Metanephros (tissue), 2 donors: ENCODE measurements around the gene DEDD. TPM values are rescaled to one million over a fixed set of nuclear protein-coding genes. Genes with fewer than 3 reads are reported as not detected.

Experiments used
- small RNA-seq: library from RNA; depleted of rRNA; stranded (forward); fragments of <200 nt; gene quantifications from one replicate; pipeline ENCODE3, GENCODE V24; 2014; ENCODE audit warnings: low replicate concordance
- total RNA-seq: library from RNA; depleted of rRNA; stranded (reverse); fragments of >200 nt; gene quantifications from one replicate; pipeline ENCODE4 v1.2.3, GENCODE V29; 2014

Gene DEDD, protein sequence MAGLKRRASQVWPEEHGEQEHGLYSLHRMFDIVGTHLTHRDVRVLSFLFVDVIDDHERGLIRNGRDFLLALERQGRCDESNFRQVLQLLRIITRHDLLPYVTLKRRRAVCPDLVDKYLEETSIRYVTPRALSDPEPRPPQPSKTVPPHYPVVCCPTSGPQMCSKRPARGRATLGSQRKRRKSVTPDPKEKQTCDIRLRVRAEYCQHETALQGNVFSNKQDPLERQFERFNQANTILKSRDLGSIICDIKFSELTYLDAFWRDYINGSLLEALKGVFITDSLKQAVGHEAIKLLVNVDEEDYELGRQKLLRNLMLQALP
- total RNA-seq = 22.9 TPM

DNA sequence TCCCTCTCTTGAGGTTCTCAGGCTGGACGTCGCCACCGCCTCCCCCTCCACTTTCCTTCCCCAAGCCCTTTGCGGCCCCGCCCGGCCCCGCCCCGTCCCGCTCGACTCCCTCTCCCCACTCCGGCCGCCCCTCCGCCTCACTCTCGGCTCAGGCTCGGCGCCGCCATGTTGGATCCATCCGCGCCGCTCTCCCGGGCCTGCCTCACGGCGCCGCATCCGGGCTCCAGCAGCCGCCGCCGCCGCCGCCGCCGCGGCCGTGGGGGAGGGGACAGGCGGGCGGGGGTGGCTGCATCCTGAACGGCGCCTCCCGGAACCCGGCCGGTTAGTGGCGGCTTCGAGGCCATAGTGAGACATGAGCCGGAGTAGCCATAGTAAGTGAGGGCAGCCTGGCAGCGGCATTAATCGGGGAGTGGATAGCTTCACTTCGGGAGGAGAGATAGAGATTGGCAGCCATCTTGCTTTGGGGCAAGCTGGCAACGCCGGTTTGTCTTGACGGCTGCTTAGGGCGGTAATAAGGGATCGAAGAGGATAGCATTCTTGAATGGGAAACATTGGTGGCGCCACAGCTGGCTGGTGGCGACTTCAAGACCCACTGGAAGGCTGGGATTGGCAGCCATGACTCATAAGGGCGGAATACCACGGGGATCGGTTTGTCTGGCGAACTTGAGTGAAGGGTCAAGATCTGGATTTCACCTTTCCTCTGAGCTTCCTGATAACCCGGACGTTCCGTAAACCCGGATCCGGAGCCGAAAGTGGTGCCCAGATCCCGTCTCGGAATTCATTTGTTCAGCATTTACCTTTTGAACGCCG is at the start of gene DEDD:
Gene DEDD (minus strand): TSS at position 258 of the 810 bp plus-strand sequence. CDS start 8,205 bp downstream, outside the sequence.

DNA sequence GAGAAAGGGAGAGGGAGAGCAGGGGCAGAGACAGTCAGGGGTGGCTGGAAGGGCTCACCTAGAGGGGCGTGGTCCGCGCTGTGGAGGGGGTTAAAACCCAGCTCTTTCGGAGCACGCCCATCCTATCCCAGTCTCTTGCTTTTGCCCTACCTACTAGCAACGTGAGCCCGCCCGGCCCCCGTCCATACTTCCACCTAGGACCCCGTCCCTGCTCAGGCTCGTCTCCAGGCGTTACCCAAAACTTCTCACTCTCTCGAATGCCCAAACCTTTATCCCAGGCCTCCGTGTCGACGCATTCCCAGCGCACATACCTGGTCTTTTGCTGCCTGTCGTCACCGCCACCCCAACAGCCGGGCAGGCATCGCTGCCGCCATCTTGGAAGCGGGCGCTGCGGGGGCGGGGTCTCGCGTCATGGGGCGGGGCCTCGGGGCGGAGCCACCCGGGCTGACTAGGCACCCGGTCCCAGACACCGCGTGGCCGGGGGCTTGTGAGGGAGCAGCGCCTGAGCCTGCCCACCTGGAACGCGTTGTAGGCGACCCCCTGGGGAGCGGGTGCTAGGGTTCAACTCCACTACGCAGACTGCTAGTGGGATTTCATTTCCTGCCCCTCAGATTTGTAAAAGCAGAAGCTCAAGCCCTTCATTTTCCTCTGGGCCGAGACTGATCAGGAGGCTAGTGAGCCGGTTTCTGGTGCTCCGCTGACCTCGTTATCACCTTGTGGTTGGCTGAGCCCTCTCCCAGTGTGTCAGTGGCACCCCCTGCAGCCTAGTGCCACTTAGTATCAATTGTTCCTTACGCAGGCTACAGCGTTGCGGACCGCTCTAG is 44.9 kb upstream of the DEDD start, which contains the start of gene B4GALT3:
Gene B4GALT3 (minus strand): TSS at position 396 of the 824 bp plus-strand sequence. CDS start 1,447 bp downstream, outside the sequence.

DNA sequence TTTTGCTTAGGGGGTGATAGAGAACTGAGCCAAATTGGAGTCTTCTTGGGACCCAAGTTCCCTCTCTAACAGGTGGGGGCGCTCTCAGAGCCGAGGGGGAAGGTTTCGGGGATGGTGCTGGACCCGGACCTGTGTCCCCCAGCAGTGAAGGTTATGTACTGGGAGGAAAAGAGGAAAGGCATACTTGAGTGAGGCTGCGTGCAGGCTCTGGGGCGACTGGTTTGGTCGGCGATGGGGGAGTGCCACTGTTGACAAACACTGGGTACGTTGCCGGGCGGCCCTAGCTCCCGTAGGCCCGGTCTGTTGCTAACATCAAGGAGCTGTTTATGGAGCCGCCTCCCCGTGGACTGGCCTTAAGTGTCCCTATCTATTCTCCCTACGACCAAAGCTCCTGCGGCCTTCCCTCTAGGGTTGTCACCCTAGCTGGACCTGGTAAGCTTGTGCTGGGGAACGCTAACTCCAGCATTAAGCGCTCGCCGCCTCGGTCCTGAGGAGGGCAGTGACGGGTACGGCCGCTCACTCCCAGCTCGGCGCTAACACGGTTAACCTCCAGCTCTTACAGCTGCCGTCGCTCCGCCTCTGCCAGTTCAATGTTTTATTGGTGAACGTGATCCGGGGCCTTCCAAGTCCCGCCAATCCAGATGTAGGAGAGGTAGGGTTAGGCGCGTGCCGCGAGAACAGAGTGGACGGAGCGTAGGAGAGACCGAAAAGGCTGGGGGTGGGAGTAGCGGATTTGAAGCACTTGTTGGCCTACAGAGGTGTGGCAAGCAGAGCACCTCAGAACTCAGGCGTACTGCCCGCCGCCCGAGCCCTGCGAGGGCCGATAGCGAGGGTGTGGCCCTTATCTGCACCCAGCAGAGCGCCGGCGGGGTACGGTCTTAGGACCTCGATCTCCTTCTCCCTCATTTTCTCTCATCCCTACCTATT is 33.5 kb upstream of the DEDD start, which contains the start of gene PPOX:
Gene PPOX (plus strand): TSS at position 685 of the 927 bp plus-strand sequence. CDS start 422 bp downstream, outside the sequence.

DNA sequence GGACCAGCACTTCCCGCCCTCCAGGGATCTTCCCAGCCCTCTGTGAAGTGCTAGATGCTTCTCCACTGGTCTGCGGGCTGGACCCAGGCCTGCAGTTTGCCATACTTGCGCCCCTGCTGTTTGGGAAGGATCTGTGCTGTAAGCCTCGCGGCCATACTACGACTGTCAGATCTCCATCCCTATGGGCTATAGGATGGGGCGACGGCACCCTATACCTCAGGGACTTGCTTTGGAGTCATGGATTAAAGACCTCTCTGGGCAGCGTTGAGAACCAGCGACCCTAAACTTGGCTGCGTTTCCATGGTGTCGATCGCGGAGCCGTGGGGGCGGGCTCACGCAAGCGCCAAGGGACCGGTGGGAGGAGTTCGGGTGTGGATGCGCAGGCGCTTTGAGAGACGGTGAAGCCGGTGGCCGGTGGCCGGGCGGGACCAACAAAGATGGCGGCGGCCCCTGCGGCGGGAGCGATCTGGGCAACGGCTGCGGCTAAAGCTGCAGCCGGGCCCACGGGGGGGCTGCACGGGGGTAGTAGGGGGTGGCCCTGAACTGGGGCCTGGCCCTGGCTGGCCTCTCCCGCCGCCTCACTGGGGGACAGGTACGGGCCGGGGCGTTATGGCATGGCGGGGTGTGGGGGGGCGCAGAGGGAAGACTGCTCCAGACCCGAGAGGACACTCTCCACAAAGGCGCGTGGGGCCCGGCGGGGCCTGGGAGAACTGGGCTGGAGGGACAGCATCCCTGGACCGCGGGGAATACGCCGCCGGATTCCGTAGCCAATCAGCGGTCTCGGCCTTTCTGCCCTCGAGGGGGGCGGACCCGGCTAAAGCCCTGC is 26.8 kb upstream of the DEDD start, which contains the start of gene USP21:
Gene USP21 (plus strand): TSS at position 414 of the 826 bp plus-strand sequence. CDS start 1,141 bp downstream, outside the sequence.

DNA sequence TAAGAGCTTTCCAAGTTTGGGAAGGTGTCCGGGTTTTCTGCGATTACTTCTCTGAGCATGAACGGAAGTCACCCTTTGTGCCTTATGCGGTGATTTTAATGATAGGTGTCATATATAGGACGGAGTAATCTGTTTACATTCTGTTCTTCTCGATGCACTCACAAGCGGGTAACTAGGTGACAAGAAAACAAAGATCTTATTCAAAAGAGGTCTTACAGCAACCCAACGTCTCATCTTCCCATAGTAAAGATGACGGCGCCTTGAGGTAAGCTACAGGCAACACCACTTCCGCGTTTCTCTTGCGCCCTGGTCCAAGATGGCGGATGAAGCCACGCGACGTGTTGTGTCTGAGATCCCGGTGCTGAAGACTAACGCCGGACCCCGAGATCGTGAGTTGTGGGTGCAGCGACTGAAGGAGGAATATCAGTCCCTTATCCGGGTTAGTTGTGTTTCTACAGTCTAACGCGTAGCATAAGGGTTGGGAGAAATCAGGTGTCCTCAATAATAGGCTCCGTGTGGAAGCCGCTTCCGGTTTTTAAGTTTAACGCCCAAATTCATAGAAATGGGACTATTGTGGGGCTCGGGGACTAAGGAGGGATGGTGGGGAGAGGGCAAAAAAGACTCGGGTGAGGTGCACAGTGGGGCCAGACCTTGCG is 21.3 kb upstream of the DEDD start, which contains the start of gene UFC1:
Gene UFC1 (plus strand): TSS at position 297 of the 656 bp plus-strand sequence. CDS start 20 bp downstream, at position 317.

DNA sequence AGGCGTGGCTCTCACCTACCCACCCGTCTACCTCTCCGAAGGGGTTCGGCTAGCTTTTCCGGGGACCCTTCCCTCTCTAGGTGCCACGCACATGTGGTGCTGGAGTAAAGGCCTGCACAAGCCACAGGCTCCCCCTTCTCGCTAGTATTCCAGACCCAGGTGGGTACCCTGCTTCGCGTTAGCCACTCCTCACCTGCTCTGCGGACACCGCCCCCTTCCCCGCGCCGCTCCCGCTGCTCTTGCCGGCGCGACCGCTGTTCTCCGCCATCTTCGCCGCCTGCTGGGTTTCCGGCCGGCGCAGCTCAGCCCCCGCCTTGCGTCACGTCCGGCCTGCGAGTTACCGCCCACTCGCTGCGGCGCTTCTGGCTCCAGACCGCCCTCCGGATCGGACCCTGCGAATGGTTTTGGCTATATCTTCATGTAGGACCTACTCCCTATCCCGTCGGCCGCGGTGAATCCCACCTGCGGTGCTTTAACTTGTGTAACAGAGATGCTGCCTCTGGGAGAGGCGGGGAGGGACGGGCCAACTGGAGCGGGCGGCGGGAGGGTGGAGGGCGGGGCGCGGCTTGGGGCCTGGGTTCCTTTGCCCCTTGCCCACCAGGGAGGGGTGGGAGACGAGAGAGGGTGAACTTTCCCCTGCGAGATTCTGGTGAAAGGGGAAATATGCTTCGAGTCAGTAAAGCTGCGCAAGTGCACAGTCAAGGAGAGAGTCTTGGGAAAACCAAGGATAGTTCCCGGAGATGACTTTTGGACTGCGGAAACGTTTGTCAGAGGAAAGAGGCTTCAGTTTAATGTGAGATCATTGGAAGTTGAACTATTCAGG is 14.5 kb downstream of the DEDD start, which contains the start of the genes NIT1 and PFDN2:
Gene NIT1 (plus strand): TSS at position 347 of the 823 bp plus-strand sequence. CDS start 72 bp downstream, at position 419.
Gene PFDN2 (minus strand): TSS at position 279 of the 823 bp plus-strand sequence. CDS start 11 bp downstream, at position 268.

DNA sequence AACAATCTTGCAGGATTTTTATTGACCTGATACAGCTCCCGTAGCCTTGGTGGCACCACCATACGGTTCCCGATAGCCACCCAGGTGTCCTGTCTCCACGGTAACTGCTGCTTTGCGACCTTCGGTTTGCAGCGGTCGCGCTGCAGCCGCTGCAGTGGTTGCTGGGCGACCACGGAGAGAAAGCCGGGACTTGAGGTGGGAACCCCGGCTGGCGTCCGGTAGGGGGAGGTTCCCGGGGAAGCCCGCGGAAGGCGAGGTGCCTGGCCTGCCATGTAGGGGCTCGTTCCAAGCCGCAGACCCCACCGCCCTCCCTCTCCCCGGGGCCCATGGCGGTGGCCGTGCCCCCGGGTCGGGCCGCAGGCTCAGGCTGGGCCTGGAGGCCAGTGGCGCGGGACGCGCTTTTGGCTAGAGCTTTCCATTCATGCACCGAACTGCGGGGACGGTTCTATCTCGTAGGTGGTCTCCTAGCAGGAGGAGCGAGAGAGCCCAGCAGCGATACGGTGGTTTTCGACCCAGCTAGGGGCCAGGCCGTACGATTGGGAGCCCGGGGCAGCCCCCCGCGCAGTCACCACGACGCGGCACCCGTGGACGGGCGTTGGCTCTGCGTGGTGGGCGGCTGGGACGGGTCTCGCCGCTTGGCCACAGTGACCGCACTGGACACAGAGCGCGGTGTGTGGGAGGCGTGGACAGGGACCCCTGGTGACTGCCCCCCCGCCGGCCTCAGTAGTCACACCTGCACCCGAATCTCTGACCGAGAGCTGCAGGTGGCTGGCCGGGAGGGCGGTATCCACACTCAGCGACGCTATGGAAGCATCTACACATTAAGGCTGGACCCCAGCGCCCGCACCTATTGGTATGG is 34.0 kb downstream of the DEDD start, which contains the start of gene KLHDC9:
Gene KLHDC9 (plus strand): TSS at position 152 of the 859 bp plus-strand sequence. CDS start 175 bp downstream, at position 327.

DNA sequence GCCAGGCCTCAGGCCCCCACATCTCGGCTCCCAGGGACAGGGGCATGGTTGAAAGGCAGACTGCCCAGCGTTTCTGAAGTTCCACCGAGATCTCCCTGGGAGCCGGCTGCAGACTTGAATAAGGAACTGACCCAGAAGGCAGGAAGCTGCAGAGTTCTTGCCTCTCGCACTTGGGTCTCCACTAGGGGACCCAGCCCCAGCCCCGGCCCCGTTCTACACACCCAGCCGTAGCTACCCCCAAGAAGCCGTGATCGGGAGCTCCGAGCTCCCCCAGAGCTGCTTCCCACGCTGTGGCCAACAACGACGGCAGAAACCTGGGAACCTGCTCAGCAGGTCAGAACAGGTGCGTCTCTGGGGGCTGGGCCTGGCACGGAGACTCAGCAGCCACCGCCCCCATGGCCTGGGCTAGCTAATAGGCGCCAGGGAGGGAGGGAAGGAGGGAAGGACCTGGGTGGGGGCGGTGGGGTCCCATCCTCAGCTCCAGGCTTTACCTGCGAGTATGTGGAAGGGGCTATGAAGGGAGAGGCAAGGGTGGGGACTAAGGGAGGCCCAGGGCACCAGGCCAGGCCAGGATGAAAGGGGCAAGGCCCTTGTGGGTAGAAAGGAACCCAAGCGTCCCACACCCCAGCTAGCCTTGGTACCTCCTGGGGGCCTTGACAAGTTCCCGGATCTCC is 43.1 kb downstream of the DEDD start, which contains the start of gene NECTIN4:
Gene NECTIN4 (minus strand): TSS at position 308 of the 674 bp plus-strand sequence. CDS start 262 bp downstream, at position 46.

Small RNAs within 50 kb of the gene (small RNA-seq; reads per million reads assigned to genes)
- gene RF01225 = not detected

Other genes with a start within 250 kb of the DEDD start
- 3.2 TPM for gene ITLN1, start 247.5 kb downstream of the DEDD start, total RNA-seq
- not detected for gene ITLN2, start 177.9 kb downstream of the DEDD start, total RNA-seq
- gene F11R, start 111.5 kb downstream of the DEDD start, total RNA-seq = 96.5 TPM
- 56.5 TPM for gene TSTD1, start 93.7 kb downstream of the DEDD start, total RNA-seq
- 63.2 TPM for gene USF1, start 86.7 kb downstream of the DEDD start, total RNA-seq
- gene ARHGAP30, start 62.8 kb downstream of the DEDD start, total RNA-seq = 5.5 TPM
- 6.3 TPM for gene NECTIN4, start 43.1 kb downstream of the DEDD start, total RNA-seq
- 10.7 TPM for gene KLHDC9, start 34.3 kb downstream of the DEDD start, total RNA-seq
- 16.2 TPM for gene PFDN2, start 14.6 kb downstream of the DEDD start, total RNA-seq
- 43.4 TPM for gene NIT1, start 14.6 kb downstream of the DEDD start, total RNA-seq
- gene UFC1, start 21.3 kb upstream of the DEDD start, total RNA-seq = 58.5 TPM
- gene USP21, start 26.8 kb upstream of the DEDD start, total RNA-seq = 27.8 TPM
- gene PPOX, start 33.8 kb upstream of the DEDD start, total RNA-seq = 26.1 TPM
- 40.8 TPM for gene B4GALT3, start 44.8 kb upstream of the DEDD start, total RNA-seq
- gene ADAMTS4, start 66.4 kb upstream of the DEDD start, total RNA-seq = 1.3 TPM
- 161 TPM for gene NDUFS2, start 69.7 kb upstream of the DEDD start, total RNA-seq
- 21.9 TPM for gene FCER1G, start 82.6 kb upstream of the DEDD start, total RNA-seq
- gene APOA2, start 91.0 kb upstream of the DEDD start, total RNA-seq = 0.70 TPM
- 13.1 TPM for gene TOMM40L, start 93.4 kb upstream of the DEDD start, total RNA-seq
- 0.23 TPM for gene NR1I3, start 105.5 kb upstream of the DEDD start, total RNA-seq
- 1.3 TPM for gene PCP4L1, start 126.1 kb upstream of the DEDD start, total RNA-seq
- 8.2 TPM for gene MPZ, start 177.3 kb upstream of the DEDD start, total RNA-seq
- gene SDHC, start 181.7 kb upstream of the DEDD start, total RNA-seq = 104 TPM
- 0.82 TPM for gene CFAP126, start 235.2 kb upstream of the DEDD start, total RNA-seq